Ovary (tissue), 3 donors: Measurements from ENCODE around the gene UIMC1.

ENCODE experiments used
- CTCF ChIP-seq, 3 donors: fragments of 450-650 bp in 2 of 3; fragments of 200-600 bp in 1 of 3; IDR thresholded peaks; one replicate each; pipeline versions ENCODE4 v1.5.1 to v1.8.0; 2016 to 2022; ENCODE audit warnings: antibody characterized with exemption in 3 of 3, mild to moderate bottlenecking in 1 of 3
- POLR2A ChIP-seq: fragments of 450-650 bp; IDR thresholded peaks from one replicate; pipeline ENCODE4 v1.6.1; 2017; ENCODE audit warnings: antibody characterized with exemption, mild to moderate bottlenecking, moderate library complexity
- donor health status: DM: no; HTN: no; CAD: no.

DNA sequence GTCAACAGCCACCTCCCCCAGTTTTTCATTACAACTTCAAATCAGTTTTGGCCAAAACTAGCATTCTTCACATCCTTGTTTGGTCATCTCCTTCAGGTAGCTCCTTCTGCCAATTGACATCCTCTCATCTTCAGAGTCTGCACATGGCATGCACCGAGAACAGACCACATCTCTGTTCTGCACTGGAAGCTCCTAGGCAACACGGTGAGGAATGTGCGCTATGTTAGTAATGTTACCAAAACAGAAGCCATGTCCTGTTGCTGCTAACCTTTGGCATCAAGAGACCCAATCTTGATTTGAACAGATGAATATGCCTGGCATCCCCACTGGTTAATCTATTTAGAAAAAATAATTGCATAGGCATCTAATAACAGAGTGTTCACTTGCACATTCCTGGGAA is 102.3 kb downstream of the UIMC1 start:
- no peak for TF ChIP-seq CTCF (IDR thresholded peaks at IDR 0.05)
- no peak for TF ChIP-seq POLR2A
